ENCODE data around the gene ADISSP. TPM values are rescaled to one million over a fixed set of nuclear protein-coding genes. Genes with fewer than 3 reads are reported as not detected.

ADISSP gene
- total and polyA plus RNA-seq, 2 of the 13 experiments (the other 11 are each of a cell fraction or from before 2014, with no cell fraction given) = 38.3 to 90.6 TPM

- TF ChIP-seq ZNF180 (CRISPR knock-in tag; IDR thresholded peaks at IDR 0.05; ENCODE audit: borderline replicate concordance, low read depth) (0 out of 2 replicates have a peak, but pooled peaks have one; percentile 28), NFRKB (IDR thresholded peaks at IDR 0.05) (no peak), ZNF552 (CRISPR knock-in tag; IDR thresholded peaks at IDR 0.05; ENCODE audit: borderline replicate concordance) (peak; percentile 92; the same call in 1 of the 2 replicates), NFYC (CRISPR knock-in tag; IDR thresholded peaks at IDR 0.05) (peak; percentile 93), EHMT2 (IDR thresholded peaks at IDR 0.05; ENCODE audit: borderline replicate concordance, low read depth, low read length) (no peak; the same call in 1 of the 2 replicates), SP1 (IDR thresholded peaks at IDR 0.05) (no peak), SP1 (CRISPR knock-in tag; IDR thresholded peaks at IDR 0.05) (peak; percentile 95), KDM1A (CRISPR knock-in tag; IDR thresholded peaks at IDR 0.05) (peak; percentile 67; the same call in 1 of the 2 replicates), ZNF207 (IDR thresholded peaks at IDR 0.05; ENCODE audit: borderline replicate concordance) (no peak), RAD51 (IDR thresholded peaks at IDR 0.05; ENCODE audit: borderline replicate concordance) (peak; percentile 91), SNAPC2 (CRISPR knock-in tag; IDR thresholded peaks at IDR 0.05) (peak; percentile 91), REXO4 (CRISPR knock-in tag; IDR thresholded peaks at IDR 0.05; ENCODE audit: borderline replicate concordance) (no peak; the same call in 1 of the 2 replicates), MEIS1 (CRISPR knock-in tag; IDR thresholded peaks at IDR 0.05; ENCODE audit: borderline replicate concordance) (peak; percentile 80; the same call in 1 of the 2 replicates), KAT2B (IDR thresholded peaks at IDR 0.05; ENCODE audit: borderline replicate concordance, low read depth, low read length) (no peak), HMGA1 (CRISPR knock-in tag; conservative IDR thresholded peaks at IDR 0.05) (no peak), ARID4A (CRISPR knock-in tag; IDR thresholded peaks at IDR 0.05; ENCODE audit: borderline replicate concordance) (peak; percentile 99), RFXANK (CRISPR knock-in tag; IDR thresholded peaks at IDR 0.05) (no peak; the same call in 1 of the 2 replicates), HINFP (CRISPR knock-in tag; IDR thresholded peaks at IDR 0.05; ENCODE audit: low read depth) (no peak; the same call in 1 of the 2 replicates), ARNT (IDR thresholded peaks at IDR 0.05) (no peak), PTBP1 (IDR thresholded peaks at IDR 0.05; ENCODE audit: low read depth, low read length, poor library complexity, severe bottlenecking) (peak; percentile 30)
These were observed at the start of gene ADISSP (continued) for GRCh38 chr20:3767427-3768341.

All from HepG2 (cell line).